Heart left ventricle (tissue), 13 donors: ENCODE measurements around the gene BICDL1.

ENCODE experiments used
- CTCF ChIP-seq, 12 donors: fragments of 200-600 bp; sonication (generic) in 4 of 12; IDR thresholded peaks; one replicate each; pipeline versions ENCODE4 v1.5.0 to v1.8.0; 2018 to 2022; ENCODE audit warnings: antibody characterized with exemption in 12 of 12, mild to moderate bottlenecking in 5 of 12
- POLR2A ChIP-seq, 2 donors: fragments of 450-650 bp; IDR thresholded peaks; one replicate each; pipeline ENCODE4 v1.6.1; 2017; ENCODE audit warnings: antibody characterized with exemption in 2 of 2, mild to moderate bottlenecking in 2 of 2, moderate library complexity in 2 of 2
- donor health status: ischemic (EF 13 %, LVEDD 7.1; RV severe dilation, severe dysfunction).
- donor health status: DM: no; HTN: yes; CAD: no.
- donor health status: DM: no; HTN: no; CAD: no.
- donor health status: ischemic (EF 25% LVEDD 6.9; RV normal size, moderate dysfunction).
- donor health status: ischemic (EF 25% LVEDD 5.7; RV mildly dilated, moderate dysfunction).
- donor health status: ischemic (EF 35%, LVEDD 5.7; RV mildly dilated, moderate dysfunction).
- donor health status: nonischemic (EF 11% LVEDD 7.7; RV severe dilation, severe dysfunction).
- donor health status: DM: yes; HTN: yes; CAD: no.
- donor health status: PGD.
- donor health status: ischemic (EF 29% LVEDD 5.4; RV normal size, mild dysfunction).
- donor health status: nonischemic (EF 23%, LVEDD 6.1; RV moderate dilation, normal function).

DNA sequence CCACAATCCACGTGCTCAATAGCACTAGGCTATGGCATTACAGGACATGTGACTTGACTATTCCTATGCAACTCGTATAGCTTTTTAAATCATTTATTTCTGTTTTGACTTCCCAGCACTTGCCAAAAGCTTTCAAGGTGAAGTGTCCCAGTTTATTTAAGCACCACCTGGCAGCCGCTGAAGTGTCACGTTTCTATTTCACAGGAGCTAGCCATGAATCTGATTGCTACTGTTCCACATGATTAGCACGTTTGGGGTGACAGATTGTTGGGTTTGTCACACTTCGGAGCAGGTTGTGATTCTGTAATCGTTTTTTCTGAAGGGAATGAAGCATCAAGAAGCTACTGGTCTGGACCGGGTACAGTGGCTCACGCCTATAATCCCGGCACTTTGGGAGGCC lies 39.9 kb upstream of the BICDL1 start:
- TF ChIP-seq POLR2A (IDR thresholded peaks at IDR 0.05) (no peak), CTCF (IDR thresholded peaks at IDR 0.05) (no peak)
